H1 (cell line): Measurements from ENCODE around the gene IQCM. TPM values are rescaled to one million over a fixed set of nuclear protein-coding genes. Genes with fewer than 3 reads are reported as not detected.

Experiments
- CTCF ChIA-PET: fragments of 300-600 bp; sonication (Branson Sonifier 250); formaldehyde crosslinking; loops from one replicate; lab custom pipeline; 2021; ENCODE audit not compliant: partially characterized antibody; lab: Charles Lee
- POLR2A ChIA-PET: fragments of 300-600 bp; sonication (Branson Sonifier 250); formaldehyde crosslinking; loops from one replicate; lab custom pipeline; 2021; ENCODE audit warnings: inconsistent platforms; ENCODE audit not compliant: partially characterized antibody; lab: Charles Lee
- DNase-seq, 2 experiments: peaks; one replicate each; pipeline versions ENCODE4 v3.0.0 to v3.0.0-alpha.2; 2010 to 2022; ENCODE audit warnings: low spot score in 2 of 2, low read depth in 1 of 2, mixed read lengths in 1 of 2
- FAIRE-seq: peaks from 2 replicates; lab custom pipeline; 2011; peaks lifted over from hg19 to GRCh38; lab: Jason Lieb, UNC
- H2AFZ ChIP-seq: 2 replicates; pipeline ENCODE4 v1.8.1; 2012; ENCODE audit warnings: low read length, inconsistent platforms
- H2AK5ac ChIP-seq: 2 replicates; pipeline ENCODE4 v1.6.1; 2013; ENCODE audit warnings: low read depth, low read length
- H2BK120ac ChIP-seq: replicated peaks from 2 replicates; pipeline ENCODE3; 2013; ENCODE audit warnings: low read depth, low read length, inconsistent platforms
- H2BK12ac ChIP-seq: 2 replicates; pipeline ENCODE4 v1.6.1; 2013; ENCODE audit warnings: low read depth, low read length
- H2BK15ac ChIP-seq: 2 replicates; pipeline ENCODE4 v1.6.1; 2013; ENCODE audit warnings: low read length
- H2BK20ac ChIP-seq: 2 replicates; pipeline ENCODE4 v1.6.1; 2013; ENCODE audit warnings: low read length
- H2BK5ac ChIP-seq: 2 replicates; pipeline ENCODE4 v1.6.1; 2013; ENCODE audit warnings: low read depth, low read length
- H3K14ac ChIP-seq: 2 replicates; pipeline ENCODE4 v1.6.1; 2013; ENCODE audit warnings: inconsistent platforms; ENCODE audit not compliant: insufficient read length
- H3K18ac ChIP-seq: 2 replicates; pipeline ENCODE4 v1.6.1; 2013; ENCODE audit warnings: low read length; ENCODE audit errors: extremely low read depth
- H3K23ac ChIP-seq: 2 replicates; pipeline ENCODE4 v1.6.1; 2013; ENCODE audit warnings: inconsistent platforms; ENCODE audit not compliant: insufficient read length
- H3K23me2 ChIP-seq: 2 replicates; pipeline ENCODE4 v1.6.1; 2013; ENCODE audit warnings: low read depth, low read length
- H3K27ac ChIP-seq: 2 replicates; pipeline ENCODE4 v1.6.1; 2011; ENCODE audit warnings: low read depth, low read length, inconsistent platforms
- H3K27me3 ChIP-seq, 4 experiments: replicated peaks in 1 of 4; 1 replicate in 1 of 4; 2 replicates in 3 of 4; pipeline versions ENCODE4 v1.6.1 to v1.8.1; 2011 to 2013; ENCODE audit warnings: low read length in 3 of 4, mild to moderate bottlenecking in 3 of 4, inconsistent platforms in 2 of 4, mixed read lengths in 2 of 4, moderate library complexity in 1 of 4; ENCODE audit not compliant: control insufficient read depth in 3 of 4, insufficient read depth in 3 of 4; ENCODE audit errors: extremely low read depth in 1 of 4
- H3K36me3 ChIP-seq, 4 experiments: 2 replicates each; pipeline versions ENCODE4 v1.6.1 to v1.8.1; 2011 to 2013; ENCODE audit warnings: mild to moderate bottlenecking in 4 of 4, low read length in 3 of 4, moderate library complexity in 2 of 4, control low read depth in 1 of 4, inconsistent platforms in 1 of 4; ENCODE audit not compliant: insufficient read depth in 4 of 4, control insufficient read depth in 2 of 4
- H3K4ac ChIP-seq: replicated peaks from 2 replicates; pipeline ENCODE3; 2013; ENCODE audit warnings: low read length, low read depth, mixed read lengths, inconsistent platforms; ENCODE audit not compliant: insufficient read length
- H3K4me1 ChIP-seq, 4 experiments: replicated peaks in 1 of 4; 1 replicate in 1 of 4; 2 replicates in 3 of 4; pipeline versions ENCODE4 v1.6.1 to v1.8.1; 2011 to 2013; ENCODE audit warnings: low read length in 3 of 4, inconsistent platforms in 2 of 4, mixed read lengths in 1 of 4; ENCODE audit not compliant: insufficient read depth in 4 of 4, control insufficient read depth in 3 of 4
- H3K4me2 ChIP-seq, 2 experiments: 2 replicates each; pipeline versions ENCODE4 v1.6.1 to v1.8.1; 2011 to 2013; ENCODE audit warnings: low read depth in 2 of 2, low read length in 2 of 2, control low read depth in 1 of 2, inconsistent platforms in 1 of 2, mild to moderate bottlenecking in 1 of 2; ENCODE audit not compliant: insufficient read depth in 1 of 2
- H3K4me3 ChIP-seq, 4 experiments: fragments of 200-600, 300-600 bp in 1 of 4; sonication (generic), shearing (Covaris generic), sonication (Bioruptor Twin) in 1 of 4; 2 replicates each; pipeline versions ENCODE4 v1.5.1 to v1.8.1; 2011 to 2016; ENCODE audit warnings: low read length in 4 of 4, low read depth in 3 of 4, control low read depth in 2 of 4, inconsistent platforms in 2 of 4, mild to moderate bottlenecking in 2 of 4, mixed read lengths in 1 of 4, moderate library complexity in 1 of 4; ENCODE audit not compliant: insufficient read depth in 2 of 4; ENCODE audit errors: extremely low read depth in 1 of 4
- H3K56ac ChIP-seq: replicated peaks from 2 replicates; pipeline ENCODE3; 2013; ENCODE audit warnings: low read depth, mild to moderate bottlenecking, mixed read lengths, low read length, inconsistent platforms; ENCODE audit not compliant: insufficient read length
- H3K79me1 ChIP-seq: 2 replicates; pipeline ENCODE4 v1.6.1; 2013; ENCODE audit warnings: low read depth, low read length, control low read depth
- H3K79me2 ChIP-seq, 2 experiments: 2 replicates each; pipeline versions ENCODE4 v1.6.1 to v1.8.1; 2012 to 2013; ENCODE audit warnings: low read length in 2 of 2, mild to moderate bottlenecking in 2 of 2, inconsistent platforms in 1 of 2; ENCODE audit not compliant: insufficient read depth in 2 of 2, control insufficient read depth in 1 of 2
- H3K9ac ChIP-seq, 4 experiments: replicated peaks in 1 of 4; 1 replicate in 1 of 4; 2 replicates in 3 of 4; pipeline versions ENCODE4 v1.6.1 to v1.8.1; 2011 to 2013; ENCODE audit warnings: low read depth in 3 of 4, low read length in 3 of 4, control low read depth in 2 of 4, mild to moderate bottlenecking in 2 of 4, moderate library complexity in 2 of 4, inconsistent platforms in 1 of 4; ENCODE audit errors: extremely low read depth in 1 of 4
- H3K9me3 ChIP-seq, 2 experiments: 2 replicates each; pipeline versions ENCODE4 v1.6.1 to v1.8.1; 2012 to 2013; ENCODE audit warnings: mild to moderate bottlenecking in 2 of 2, moderate library complexity in 2 of 2, control low read depth in 1 of 2, inconsistent platforms in 1 of 2, low read depth in 1 of 2, low read length in 1 of 2, mixed read lengths in 1 of 2; ENCODE audit not compliant: insufficient read depth in 2 of 2
- H4K20me1 ChIP-seq, 2 experiments: replicated peaks in 1 of 2; 2 replicates each; pipeline versions ENCODE3 to v1.8.1; 2011 to 2013; ENCODE audit warnings: inconsistent platforms in 2 of 2, low read length in 2 of 2, mild to moderate bottlenecking in 1 of 2; ENCODE audit not compliant: insufficient read depth in 2 of 2, control insufficient read depth in 1 of 2
- H4K5ac ChIP-seq: 2 replicates; pipeline ENCODE4 v1.6.1; 2013; ENCODE audit warnings: low read length, low read depth, mixed read lengths, inconsistent platforms; ENCODE audit not compliant: insufficient read length
- H4K8ac ChIP-seq: 2 replicates; pipeline ENCODE4 v1.8.0; 2013; ENCODE audit warnings: mild to moderate bottlenecking, moderate library complexity, low read length, inconsistent platforms; ENCODE audit not compliant: insufficient read depth; ENCODE audit errors: extremely low read depth
- H4K91ac ChIP-seq: replicated peaks from 2 replicates; pipeline ENCODE3; 2013; ENCODE audit warnings: low read length, mixed read lengths, inconsistent platforms; ENCODE audit not compliant: insufficient read length
- ASH2L ChIP-seq: fragments of 200-600, 300-600 bp; sonication (generic); IDR thresholded peaks from one replicate; pipeline ENCODE4 v1.7.1; 2017; ENCODE audit warnings: low read length
- BRCA1 ChIP-seq: IDR thresholded peaks from 2 replicates; pipeline ENCODE4 v1.6.1; 2012; ENCODE audit warnings: low read depth, low read length, improper control_type of control experiment
- GABPA ChIP-seq: IDR thresholded peaks from 2 replicates; pipeline ENCODE4 v1.6.1; 2011; ENCODE audit warnings: mild to moderate bottlenecking, low read length, moderate library complexity, borderline replicate concordance; ENCODE audit not compliant: insufficient read depth
- GTF2F1 ChIP-seq: IDR thresholded peaks from 2 replicates; pipeline ENCODE4 v1.6.1; 2012; ENCODE audit warnings: low read depth, low read length, improper control_type of control experiment, borderline replicate concordance
- HDAC2 ChIP-seq, 2 experiments: fragments of 300-600 bp in 1 of 2; sonication (generic) in 1 of 2; IDR thresholded peaks; 2 replicates each; pipeline ENCODE4 v1.6.1; 2011 to 2012; ENCODE audit warnings: low read depth in 2 of 2, low read length in 2 of 2, mild to moderate bottlenecking in 2 of 2, moderate library complexity in 2 of 2, borderline replicate concordance in 1 of 2, inconsistent platforms in 1 of 2
- KDM1A ChIP-seq: fragments of 200-600, 300-600 bp; sonication (generic); IDR thresholded peaks from 2 replicates; pipeline ENCODE4 v1.7.1; 2016; ENCODE audit warnings: mild to moderate bottlenecking, low read length, borderline replicate concordance
- NRF1 ChIP-seq: IDR thresholded peaks from 2 replicates; pipeline ENCODE4 v1.6.1; 2011; ENCODE audit warnings: mild to moderate bottlenecking, low read depth, low read length, improper control_type of control experiment
- PHF8 ChIP-seq: fragments of 200-600 bp; sonication (generic); conservative IDR thresholded peaks from 2 replicates; pipeline ENCODE4 v1.7.1; 2012; ENCODE audit warnings: low read depth, mild to moderate bottlenecking, inconsistent platforms, low read length, moderate library complexity
- POLR2A ChIP-seq, 2 experiments: IDR thresholded peaks; 1 replicate in 1 of 2; 2 replicates in 1 of 2; pipeline ENCODE4 v1.6.1; 2011; ENCODE audit warnings: low read depth in 2 of 2, low read length in 2 of 2, mild to moderate bottlenecking in 2 of 2; ENCODE audit errors: control extremely low read depth in 1 of 2
- POU5F1 ChIP-seq: IDR thresholded peaks from 2 replicates; pipeline ENCODE4 v1.6.1; 2011; ENCODE audit warnings: low read depth, mild to moderate bottlenecking, low read length, moderate library complexity
- RBBP5 ChIP-seq: IDR thresholded peaks from 2 replicates; pipeline ENCODE4 v1.7.1; 2012; ENCODE audit warnings: low read depth, mild to moderate bottlenecking, inconsistent platforms, low read length, moderate library complexity, borderline replicate concordance
- SP1 ChIP-seq: IDR thresholded peaks from 2 replicates; pipeline ENCODE4 v1.6.1; 2011; ENCODE audit warnings: low read depth, low read length
- SUZ12 ChIP-seq: fragments of 200-600 bp; sonication (generic); IDR thresholded peaks from 2 replicates; pipeline ENCODE4 v1.6.1; 2012; ENCODE audit warnings: mild to moderate bottlenecking, inconsistent platforms, low read length, moderate library complexity, mixed read lengths
- TAF7 ChIP-seq: optimal IDR thresholded peaks from 2 replicates; pipeline ENCODE3; 2011; ENCODE audit warnings: low read depth, mild to moderate bottlenecking, inconsistent platforms, low read length, moderate library complexity, borderline replicate concordance
- WGBS, 2 experiments: shearing (Covaris generic) in 1 of 2; methylation state at CpG; one replicate each; pipeline versions ENCODE4 v1.1.6 to v1.1.7; 2013 to 2015; ENCODE audit warnings: low lambda C conversion rate in 2 of 2, mixed read lengths in 2 of 2, inconsistent platforms in 1 of 2, low coverage in 1 of 2, missing lambda C conversion rate in 1 of 2; ENCODE audit not compliant: insufficient replicate concordance in 2 of 2, insufficient coverage in 1 of 2, insufficient read length in 1 of 2; ENCODE audit errors: extremely low coverage in 1 of 2, missing lambda C conversion rate in 1 of 2; 5-methylcytosine and 5-hydroxymethylcytosine counted together
- polyA plus RNA-seq, 7 experiments: library from polyadenylated mRNA; depleted of rRNA in 3 of 7; stranded (reverse) in 5 of 7; unstranded in 2 of 7; fragments of >200 nt in 5 of 7; fragments of 200-250 nt in 2 of 7; gene quantifications; 1 replicate in 5 of 7; 2 replicates in 1 of 7; 4 replicates in 1 of 7; pipeline versions ENCODE4 v1.2.1 to v1.2.3, GENCODE V29; 2011 to 2013; ENCODE audit warnings: missing spikeins in 2 of 7, mixed read lengths in 2 of 7
- total RNA-seq: library from RNA; stranded (reverse); fragmentation: NEBNext Ultra II Directional; extraction: Animal tissue kit (Norgen Biotek cat#: 25700); gene quantifications from 2 replicates; pipeline ENCODE4 v1.2.1, GENCODE V29; 2021
- TF ChIP-seq, protein P1 (sequence below): IDR thresholded peaks from 2 replicates; pipeline ENCODE4 v1.6.1; 2012; ENCODE audit warnings: inconsistent platforms

The IQCM gene
- total and polyA plus RNA-seq, 2 of the 8 experiments (the other 6 are each of a cell fraction or from before 2014, with no cell fraction given), result not detected

DNA sequence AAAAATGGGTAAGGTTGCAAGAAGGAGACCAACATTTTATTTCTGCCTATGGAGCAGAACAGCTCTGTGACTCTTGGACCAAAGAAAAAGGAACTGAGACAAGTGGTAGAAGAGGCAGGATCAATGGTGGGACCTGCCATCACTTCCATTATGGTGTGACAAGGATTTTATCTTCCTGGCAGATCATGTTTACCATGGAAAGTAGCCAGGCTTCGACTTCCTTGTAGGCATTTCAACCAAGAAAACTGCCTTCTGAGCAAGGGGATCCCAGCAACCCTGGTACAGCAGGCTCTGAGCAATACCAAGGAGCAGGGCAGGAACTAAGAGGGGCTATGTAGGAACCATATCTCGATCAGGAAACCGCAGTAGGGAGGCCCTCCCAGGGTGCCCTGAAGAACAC, 317.4 kb downstream of the IQCM start:
- H3K4ac ChIP-seq, result no peak overlapping the region
- H3K56ac ChIP-seq, result no peak overlapping the region
- H3K27me3 ChIP-seq, result no peaks in the 10 kb centered on the region
- H3K23ac ChIP-seq, result no peak overlapping the region
- 78% methylated on average over 3 of the region's 3 CpGs; no CpG with 5 or more reads in 1 of the 2 experiments for WGBS, 2 experiments
- H3K9ac ChIP-seq, result no peak overlapping the region
- H2AK5ac ChIP-seq, result no peak overlapping the region
- no peak overlapping the region for H3K18ac ChIP-seq
- ChIA-PET POLR2A (no interaction called here), CTCF (no interaction called here)
- H2BK20ac ChIP-seq, result no peak overlapping the region
- no peak overlapping the region for H3K27ac ChIP-seq
- no peaks in the 10 kb centered on the region for H3K79me2 ChIP-seq
- H2BK5ac ChIP-seq, result no peak overlapping the region
- H2BK120ac ChIP-seq, result no peak overlapping the region
- H2BK15ac ChIP-seq, result no peak overlapping the region
- no peaks in the 10 kb centered on the region for H3K36me3 ChIP-seq
- no peak overlapping the region for H3K4me2 ChIP-seq
- H2BK12ac ChIP-seq, result no peak overlapping the region
- H2AFZ ChIP-seq, result no peak overlapping the region
- FAIRE-seq, result no peak
- no peak overlapping the region for H4K8ac ChIP-seq
- H3K14ac ChIP-seq, result no peak overlapping the region
- DNase-seq, result no peak
- no peak overlapping the region for H3K4me3 ChIP-seq
- H3K9me3 ChIP-seq, result no peaks in the 10 kb centered on the region
- no peaks in the 10 kb centered on the region for H3K79me1 ChIP-seq
- H3K4me1 ChIP-seq, result no peaks in the 10 kb centered on the region
- H4K91ac ChIP-seq, result no peak overlapping the region
- no peak overlapping the region for H4K5ac ChIP-seq
- H4K20me1 ChIP-seq, result no peaks in the 10 kb centered on the region
- H3K23me2 ChIP-seq, result no peaks in the 10 kb centered on the region
- TF ChIP-seq POU5F1 (no peak), SP1 (no peak), RBBP5 (no peak), KDM1A (no peak), SUZ12 (no peak), GTF2F1 (no peak), BRCA1 (no peak), NRF1 (no peak), TAF7 (no peak), HDAC2 (IDR thresholded peaks at IDR 0.05; ENCODE audit: borderline replicate concordance in 1 of 2, low read depth in 2 of 2, low read length in 2 of 2) (no peak), ASH2L (no peak), PHF8 (no peak), GABPA (no peak), POLR2A (IDR thresholded peaks at IDR 0.05; ENCODE audit: control extremely low read depth in 1 of 2, low read depth in 2 of 2, low read length in 2 of 2) (no peak)
- TF ChIP-seq, protein P1, sequence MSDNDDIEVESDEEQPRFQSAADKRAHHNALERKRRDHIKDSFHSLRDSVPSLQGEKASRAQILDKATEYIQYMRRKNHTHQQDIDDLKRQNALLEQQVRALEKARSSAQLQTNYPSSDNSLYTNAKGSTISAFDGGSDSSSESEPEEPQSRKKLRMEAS, result no peak
